GM23338 (cell line): ENCODE data around the gene LTN1. TPM values are rescaled to one million over a fixed set of nuclear protein-coding genes. Genes with fewer than 3 reads are reported as not detected.
A peak's percentile ranks its signal among the peaks of the same experiment; 100 is the strongest.

Source experiments
- ATAC-seq: fragments of 200-7000 bp; cut with Tn5 transposase; 3 replicates; pipeline ENCODE4 v1.9.1; 2020
- DNase-seq: peaks from one replicate; pipeline ENCODE4 v3.0.0-alpha.2; 2015; ENCODE audit warnings: low spot score
- H2AFZ ChIP-seq: fragments of 200-600 bp; sonication (generic); 2 replicates; pipeline ENCODE4 v1.8.0; 2016; ENCODE audit warnings: antibody characterized with exemption, mild to moderate bottlenecking, moderate library complexity
- H3F3A ChIP-seq: fragments of 200-600 bp; sonication (generic); replicated peaks from 2 replicates; pipeline ENCODE4 v1.8.0; 2017; ENCODE audit warnings: antibody characterized with exemption, mixed run types, low read depth
- H3K27ac ChIP-seq: fragments of 200-600 bp; sonication (generic); 2 replicates; pipeline ENCODE4 v1.6.1; 2016; ENCODE audit warnings: low read depth
- H3K27me3 ChIP-seq: fragments of 200-600 bp; sonication (generic); 2 replicates; pipeline ENCODE4 v1.8.0; 2016; ENCODE audit warnings: mild to moderate bottlenecking, mixed run types, moderate library complexity; ENCODE audit not compliant: insufficient read depth
- H3K36me3 ChIP-seq: fragments of 200-600 bp; sonication (generic); 2 replicates; pipeline ENCODE4 v1.8.0; 2016; ENCODE audit warnings: mild to moderate bottlenecking; ENCODE audit not compliant: insufficient read depth
- H3K4me1 ChIP-seq: fragments of 200-600 bp; sonication (generic); 2 replicates; pipeline ENCODE4 v1.8.0; 2016; ENCODE audit warnings: mild to moderate bottlenecking, moderate library complexity; ENCODE audit not compliant: insufficient read depth
- H3K4me2 ChIP-seq: fragments of 200-600 bp; sonication (generic); 2 replicates; pipeline ENCODE4 v1.7.1; 2017; ENCODE audit warnings: mixed run types
- H3K4me3 ChIP-seq: fragments of 200-600 bp; sonication (generic); 2 replicates; pipeline ENCODE4 v1.6.1; 2016; ENCODE audit warnings: mixed run types
- H3K79me2 ChIP-seq: fragments of 200-600 bp; sonication (generic); replicated peaks from 2 replicates; pipeline ENCODE4 v1.8.0; 2017; ENCODE audit warnings: mild to moderate bottlenecking; ENCODE audit not compliant: insufficient read depth
- H3K9me2 ChIP-seq: fragments of 200-600 bp; sonication (generic); 2 replicates; pipeline ENCODE4 v1.8.0; 2017; ENCODE audit not compliant: insufficient read depth
- H4K20me1 ChIP-seq: fragments of 200-600 bp; sonication (generic); replicated peaks from 2 replicates; pipeline ENCODE4 v1.8.0; 2017; ENCODE audit warnings: mild to moderate bottlenecking; ENCODE audit not compliant: insufficient read depth
- H3K27ac Mint-ChIP-seq: 2 replicates; pipeline ENCODE4 v1.8.0; 2020; ENCODE audit warnings: inconsistent platforms, mild to moderate bottlenecking, moderate library complexity, mixed read lengths
- H3K27me3 Mint-ChIP-seq: 3 replicates; pipeline ENCODE4 v1.8.0; 2022; ENCODE audit warnings: low read depth, mild to moderate bottlenecking, moderate library complexity, mixed read lengths, inconsistent platforms; ENCODE audit not compliant: insufficient read depth, poor library complexity
- H3K36me3 Mint-ChIP-seq: 3 replicates; pipeline ENCODE4 v1.8.0; 2021; ENCODE audit warnings: low read depth, mild to moderate bottlenecking, inconsistent platforms, moderate library complexity, mixed read lengths
- H3K4me1 Mint-ChIP-seq: 3 replicates; pipeline ENCODE4 v1.8.0; 2020; ENCODE audit warnings: mild to moderate bottlenecking, inconsistent platforms, mixed read lengths
- H3K4me3 Mint-ChIP-seq: 3 replicates; pipeline ENCODE4 v1.8.0; 2021; ENCODE audit warnings: moderate library complexity, mild to moderate bottlenecking, inconsistent platforms, mixed read lengths
- H3K9me3 Mint-ChIP-seq: 3 replicates; pipeline ENCODE4 v1.8.0; 2020; ENCODE audit warnings: moderate library complexity, mild to moderate bottlenecking, inconsistent platforms, mixed read lengths
- CREB1 ChIP-seq: fragments of 250-450 bp; sonication (Bioruptor Pico); IDR thresholded peaks from 2 replicates; pipeline ENCODE4 v1.5.0; 2020; ENCODE audit warnings: low read depth, mild to moderate bottlenecking, moderate library complexity
- CTCF ChIP-seq, 2 experiments: fragments of 200-600 bp in 1 of 2; sonication (generic) in 1 of 2; conservative IDR thresholded peaks; 2 replicates each; pipeline versions ENCODE4 v1.5.1 to v1.6.1; 2016 to 2017; ENCODE audit warnings: antibody characterized with exemption in 2 of 2, low read depth in 2 of 2, mild to moderate bottlenecking in 2 of 2, moderate library complexity in 1 of 2
- ETS1 ChIP-seq: IDR thresholded peaks from 2 replicates; pipeline ENCODE4 v1.6.1; 2016; ENCODE audit warnings: antibody characterized with exemption
- EZH2 ChIP-seq: fragments of 200-600 bp; sonication (generic); IDR thresholded peaks from one replicate; pipeline ENCODE4 v1.8.0; 2017; ENCODE audit warnings: antibody characterized with exemption, mild to moderate bottlenecking, low read depth; ENCODE audit not compliant: unreplicated experiment
- EZH2phosphoT487 ChIP-seq: fragments of 200-600 bp; sonication (generic); IDR thresholded peaks from one replicate; pipeline ENCODE4 v1.8.1; 2018; ENCODE audit warnings: antibody characterized with exemption; ENCODE audit not compliant: unreplicated experiment
- JUNB ChIP-seq: IDR thresholded peaks from one replicate; pipeline ENCODE4 v1.6.1; 2016; ENCODE audit warnings: antibody characterized with exemption; ENCODE audit not compliant: unreplicated experiment
- NANOG ChIP-seq: IDR thresholded peaks from 2 replicates; pipeline ENCODE4 v1.6.1; 2016; ENCODE audit warnings: antibody characterized with exemption, borderline replicate concordance
- POLR2AphosphoS5 ChIP-seq: IDR thresholded peaks from 2 replicates; pipeline ENCODE4 v1.6.1; 2016; ENCODE audit warnings: antibody characterized with exemption, low read depth
- REST ChIP-seq: IDR thresholded peaks from one replicate; pipeline ENCODE4 v1.6.1; 2018; ENCODE audit warnings: antibody characterized with exemption; ENCODE audit not compliant: unreplicated experiment
- STAT1 ChIP-seq: IDR thresholded peaks from one replicate; pipeline ENCODE4 v1.6.1; 2016; ENCODE audit warnings: antibody characterized with exemption; ENCODE audit not compliant: unreplicated experiment
- ZNF114 ChIP-seq: fragments of 250-450 bp; sonication (Bioruptor Pico); IDR thresholded peaks from 2 replicates; pipeline ENCODE4 v1.5.0; 2020; ENCODE audit warnings: mild to moderate bottlenecking, moderate library complexity
- ZNF331 ChIP-seq: fragments of 250-450 bp; sonication (Bioruptor Pico); IDR thresholded peaks from 2 replicates; pipeline ENCODE4 v1.5.0; 2020; ENCODE audit warnings: low read depth, mild to moderate bottlenecking, moderate library complexity
- ZNF462 ChIP-seq: fragments of 250-450 bp; sonication (Bioruptor Pico); IDR thresholded peaks from 2 replicates; pipeline ENCODE4 v1.5.0; 2020; ENCODE audit warnings: mild to moderate bottlenecking, moderate library complexity
- long read RNA-seq: library from polyadenylated mRNA; unstranded; transcript quantifications from one replicate; pipeline ENCODE4 v2.0.0, GENCODE V29; 2020; ENCODE audit not compliant: unreplicated experiment
- polyA plus RNA-seq: library from polyadenylated mRNA; unstranded; fragments of >200 nt; fragmentation: Nextera tagmentation; extraction: Ambion mirVana; gene quantifications from 2 replicates; pipeline ENCODE4 v1.2.1, GENCODE V29; 2016
- total RNA-seq: library from RNA; depleted of rRNA; stranded (reverse); fragments of >200 nt; shearing (Covaris generic); gene quantifications from 2 replicates; pipeline ENCODE4 v1.2.3, GENCODE V29; 2014; rRNA removed

The LTN1 gene
- 26.1 and 30.8 TPM in 2 replicates for total RNA-seq
- 9.8 and 11.1 TPM in 2 replicates for polyA plus RNA-seq
- long read RNA-seq, partial matches to known transcripts, result 12 of 16 reads
- long read RNA-seq, other reads (novel, unspliced or antisense), result 4 of 16 reads

GRCh38 chr21:28992526-28993292, at the start of gene LTN1:
Gene LTN1 (minus strand): TSS chr21:28992877. CDS start chr21:28992805, 72 bp downstream.
- H3K36me3 Mint-ChIP-seq, result no peaks in the 10 kb centered on the region
- Histone ChIP-seq H4K20me1 (peaks cover 4% of the 10 kb centered on the region; the same call in 1 of the 2 replicates), H3K4me3 (peak within 1 kb of the TSS; percentile 64), H3K4me2 (peak within 1 kb of the TSS; percentile 90), H3K36me3 (no peaks in the 10 kb centered on the region), H3K79me2 (peaks cover 45% of the 10 kb centered on the region), H3K9me2 (no peaks in the 10 kb centered on the region), H3K4me1 (peaks cover 13% of the 10 kb centered on the region), H2AFZ (peak within 1 kb of the TSS; percentile 94), H3K27me3 (no peaks in the 10 kb centered on the region), H3K27ac (peak within 1 kb of the TSS; percentile 91), H3F3A (no peaks in the 10 kb centered on the region)
- peak; percentile 99 for DNase-seq
- peak; percentile 98 for ATAC-seq
- H3K4me1 Mint-ChIP-seq, result peaks cover 10% of the 10 kb centered on the region; the same call in 2 of the 3 replicates
- peak within 1 kb of the TSS; percentile 99 for H3K27ac Mint-ChIP-seq
- TF ChIP-seq ZNF114 (CRISPR knock-in tag) (no peak), EZH2 (no peak), CREB1 (CRISPR knock-in tag) (peak; percentile 95), NANOG (no peak), JUNB (no peak), ETS1 (peak; percentile 83), REST (no peak), ZNF331 (no peak), POLR2AphosphoS5 (peak; percentile 82; the same call in 1 of the 2 replicates), ZNF462 (CRISPR knock-in tag) (no peak), EZH2phosphoT487 (no peak), STAT1 (no peak), CTCF (conservative IDR thresholded peaks at IDR 0.05; ENCODE audit: low read depth in 2 of 2) (no peak)
- peak within 1 kb of the TSS; percentile 95 for H3K4me3 Mint-ChIP-seq
- no peaks in the 10 kb centered on the region for H3K9me3 Mint-ChIP-seq
- peaks cover 8% of the 10 kb centered on the region for H3K27me3 Mint-ChIP-seq
